Heart right ventricle (tissue), 16 donors: ENCODE data around the gene AP2A2. TPM values are rescaled to one million over a fixed set of nuclear protein-coding genes. Genes with fewer than 3 reads are reported as not detected.

Source experiments
- ATAC-seq, 8 donors: fragments of 200-7000 bp; cut with Tn5 transposase; one replicate each; pipeline ENCODE4 v1.9.1; 2020; ENCODE audit warnings: mild to moderate bottlenecking in 8 of 8, moderate library complexity in 8 of 8, moderate number of reproducible peaks in 1 of 8
- DNase-seq, 2 donors: peaks; one replicate each; pipeline ENCODE4 v3.0.0-alpha.2; 2020
- H3K27ac ChIP-seq, 10 donors: fragments of 200-600 bp; sonication (generic) in 2 of 10; one replicate each; pipeline versions ENCODE4 v1.5.0 to v1.8.0; 2020 to 2022; ENCODE audit warnings: mild to moderate bottlenecking in 3 of 10
- H3K27me3 ChIP-seq, 7 donors: fragments of 200-600 bp; one replicate each; pipeline ENCODE4 v1.8.0; 2021 to 2022; ENCODE audit warnings: mild to moderate bottlenecking in 2 of 7
- H3K36me3 ChIP-seq, 9 donors: fragments of 200-600 bp; sonication (generic) in 1 of 9; one replicate each; pipeline versions ENCODE4 v1.5.0 to v1.8.0; 2020 to 2022; ENCODE audit warnings: mild to moderate bottlenecking in 2 of 9
- H3K4me1 ChIP-seq, 9 donors: fragments of 200-600 bp; sonication (generic) in 1 of 9; one replicate each; pipeline versions ENCODE4 v1.5.0 to v1.8.0; 2020 to 2022; ENCODE audit warnings: mild to moderate bottlenecking in 4 of 9
- H3K4me3 ChIP-seq, 10 donors: fragments of 200-600 bp; sonication (generic) in 2 of 10; one replicate each; pipeline versions ENCODE4 v1.5.0 to v1.8.0; 2020 to 2022; ENCODE audit warnings: mild to moderate bottlenecking in 7 of 10, moderate library complexity in 2 of 10
- H3K9me3 ChIP-seq, 11 donors: fragments of 200-600 bp in 10 of 11; sonication (generic) in 2 of 11; one replicate each; pipeline versions ENCODE4 v1.5.0 to v1.8.0; 2013 to 2022; ENCODE audit warnings: mild to moderate bottlenecking in 2 of 11, control low read depth in 1 of 11, moderate library complexity in 1 of 11
- CTCF ChIP-seq, 9 donors: fragments of 200-600 bp; sonication (generic) in 2 of 9; IDR thresholded peaks; one replicate each; pipeline versions ENCODE4 v1.5.0 to v1.8.0; 2021 to 2022; ENCODE audit warnings: antibody characterized with exemption in 9 of 9, mild to moderate bottlenecking in 5 of 9, moderate library complexity in 1 of 9
- WGBS, 2 donors: extraction: QIAGEN DNeasy Blood & Tissue Kit; methylation state at CpG; one replicate each; pipeline ENCODE4 v1.1.7; 2013; ENCODE audit warnings: inconsistent platforms in 1 of 2; 5-methylcytosine and 5-hydroxymethylcytosine counted together
- intact Hi-C, 10 donors: fragments of 100-400 bp; cut with DNase I; formaldehyde crosslinking; loops; one replicate each; pipeline versions ENCODE4 v1.11.1 to v1.14.2; 2022
- polyA plus RNA-seq, 2 donors: library from polyadenylated mRNA; stranded (reverse); fragments of 200-250 nt; gene quantifications; one replicate each; pipeline ENCODE4 v1.2.3, GENCODE V29; 2013
- total RNA-seq, 10 donors: library from RNA; stranded (reverse); fragmentation: NEBNext Ultra II Directional in 3 of 10; extraction: Animal tissue kit (Norgen Biotek cat#: 25700) in 3 of 10; gene quantifications; one replicate each; pipeline versions ENCODE4 v1.2.1 to v1.2.4, GENCODE V29; 2021 to 2023
- donor health status: Arrhythmogenic right ventricular cardiomyopathy.
- donor health status: ischemic (EF 13 %, LVEDD 7.1; RV severe dilation, severe dysfunction).
- donor health status: healthy with polysubstance abuse.
- donor health status: DM: no; HTN: yes; CAD: no.
- donor health status: DM: no; HTN: no; CAD: no.
- donor health status: ischemic (EF 25% LVEDD 6.9; RV normal size, moderate dysfunction).
- donor health status: ischemic (EF 25% LVEDD 5.7; RV mildly dilated, moderate dysfunction).
- donor health status: healthy.
- donor health status: DM: yes; HTN: yes; CAD: no.
- donor health status: Ischemic cardiomyopathy.
- donor health status: ischemic (EF 35%, LVEDD 5.7; RV mildly dilated, moderate dysfunction).
- donor health status: nonischemic (EF 11% LVEDD 7.7; RV severe dilation, severe dysfunction).
- donor health status: DM: yes; HTN: yes; CAD: no.
- donor health status: PGD.
- donor health status: ischemic (EF 29% LVEDD 5.4; RV normal size, mild dysfunction).
- donor health status: nonischemic (EF 23%, LVEDD 6.1; RV moderate dilation, normal function).

The AP2A2 gene
- total and polyA plus RNA-seq, 12 donors: 24.3 to 58.4 (median 37.4) TPM

- no peak for ATAC-seq
- WGBS, 2 donors: 91% methylated on average over 25 to 26 of the region's 26 CpGs
- peaks cover 0 to 33% (median 14%) of the 10 kb centered on the region in 7 donors for H3K27me3 ChIP-seq
Observed at GRCh38 chr11:1042626-1043562, 117.2 kb downstream of the AP2A2 start.

GRCh38 chr11:1043563-1044096 is 118.0 kb downstream of the AP2A2 start:
- DNase-seq (no peak), ATAC-seq (no peak)
- intact Hi-C loops: loop anchor here in 2 of 10 donors (10.0 kb wide), 2 partner anchors 119 to 189 kb away; partner anchors contain the start of gene AP2A2 (in 1 of the 2)
- Histone ChIP-seq H3K36me3 (no peaks in the 10 kb centered on the region), H3K9me3 (peaks cover 0 to 6% (median 0%) of the 10 kb centered on the region in 11 donors), H3K27me3 (peaks cover 0 to 39% (median 15%) of the 10 kb centered on the region in 7 donors), H3K4me1 (peaks cover 0 to 4% (median 0%) of the 10 kb centered on the region in 9 donors), H3K4me3 (no peak overlapping the region), H3K27ac (no peak overlapping the region)
- no peak for TF ChIP-seq CTCF (IDR thresholded peaks at IDR 0.05)
- WGBS, 2 donors: 91 to 92% methylated on average over 20 of the region's 20 CpGs

More at GRCh38 chr11:1042626-1043562, 117.2 kb downstream of the AP2A2 start:
- Histone ChIP-seq H3K36me3 (no peaks in the 10 kb centered on the region), H3K4me1 (peaks cover 0 to 4% (median 0%) of the 10 kb centered on the region in 9 donors), H3K4me3 (no peak overlapping the region), H3K27ac (no peak overlapping the region), H3K9me3 (peaks cover 0 to 6% (median 0%) of the 10 kb centered on the region in 11 donors)
- no peak for TF ChIP-seq CTCF (IDR thresholded peaks at IDR 0.05)
- intact Hi-C loops: loop anchor here in 2 of 10 donors (10.0 kb wide), 2 partner anchors 118 to 188 kb away; partner anchors contain the start of gene AP2A2 (in 1 of the 2)
- peak in 1 of 2 donors; percentile 5 for DNase-seq

- no peaks in the 10 kb centered on the region for H3K36me3 ChIP-seq
- no peak for DNase-seq
- no peak overlapping the region for H3K27ac ChIP-seq
- peaks cover 0 to 43% (median 15%) of the 10 kb centered on the region in 7 donors for H3K27me3 ChIP-seq
- WGBS, 2 donors: 72 to 74% methylated on average over 6 of the region's 6 CpGs
- no peak overlapping the region for H3K4me3 ChIP-seq
- TF ChIP-seq CTCF (IDR thresholded peaks at IDR 0.05): no peak
- intact Hi-C loops: loop anchor here in 2 of 10 donors (10.0 kb wide), 2 partner anchors 119 to 189 kb away; partner anchors contain the start of gene AP2A2 (in 1 of the 2)
- H3K4me1 ChIP-seq: peaks cover 0 to 4% (median 0%) of the 10 kb centered on the region in 9 donors
- no peak for ATAC-seq
- H3K9me3 ChIP-seq: peaks cover 0 to 6% (median 0%) of the 10 kb centered on the region in 11 donors
Observed at GRCh38 chr11:1044160-1044559, 118.5 kb downstream of the AP2A2 start.

- 59 to 60% methylated on average over 22 of the region's 22 CpGs for WGBS, 2 donors
- Histone ChIP-seq H3K36me3 (no peaks in the 10 kb centered on the region), H3K4me1 (peaks cover 0 to 11% (median 0%) of the 10 kb centered on the region in 9 donors), H3K4me3 (no peak overlapping the region), H3K27me3 (peaks cover 0 to 38% (median 21%) of the 10 kb centered on the region in 7 donors), H3K9me3 (peaks cover 0 to 6% (median 0%) of the 10 kb centered on the region in 11 donors), H3K27ac (no peak overlapping the region)
- TF ChIP-seq CTCF (IDR thresholded peaks at IDR 0.05): no peak
- ATAC-seq (no peak), DNase-seq (no peak)
- intact Hi-C loops: loop anchor here in 2 of 10 donors (10.0 kb wide), 2 partner anchors 123 to 193 kb away; partner anchors contain the start of gene AP2A2 (in 1 of the 2)
Observed at GRCh38 chr11:1047595-1048156, 122.0 kb downstream of the AP2A2 start.
